ENCODE measurements around the gene ACOXL.
"Not testable (repeated sequence)": the region's sequence is repeated elsewhere in the genome, so short reads cannot be mapped to it uniquely, and the experiment has no call there.

Gene ACOXL

GRCh38 chr2:110943070-110943634, 210.8 kb downstream of the ACOXL start:
- DNase-seq = no peak

- peak; percentile 1 for DNase-seq
These were observed 214.5 kb downstream of the ACOXL start for GRCh38 chr2:110946902-110947301.

GRCh38 chr2:110948027-110948674, 215.8 kb downstream of the ACOXL start:
- DNase-seq = peak; percentile 1

GRCh38 chr2:110950281-110950680, 217.9 kb downstream of the ACOXL start:
- DNase-seq = no peak

GRCh38 chr2:110955045-110955444, 222.7 kb downstream of the ACOXL start:
- no peak for DNase-seq

GRCh38 chr2:110955556-110955955, 223.2 kb downstream of the ACOXL start:
- DNase-seq = no peak

- DNase-seq = no peak
These were observed 224.9 kb downstream of the ACOXL start for GRCh38 chr2:110957293-110957692.

GRCh38 chr2:110958346-110959119, 226.2 kb downstream of the ACOXL start:
- DNase-seq = no peak

GRCh38 chr2:110959198-110959597, 226.8 kb downstream of the ACOXL start:
- no peak for DNase-seq

- no peak for DNase-seq
These were observed 227.9 kb downstream of the ACOXL start for GRCh38 chr2:110960281-110960680.

GRCh38 chr2:110960954-110961353, 228.6 kb downstream of the ACOXL start:
- DNase-seq = no peak

- not testable (repeated sequence) for DNase-seq
These were observed 229.3 kb downstream of the ACOXL start for GRCh38 chr2:110961643-110962042.

GRCh38 chr2:110969696-110970095, 237.3 kb downstream of the ACOXL start:
- DNase-seq = no peak

GRCh38 chr2:110970201-110970600, 237.8 kb downstream of the ACOXL start:
- DNase-seq = no peak

GRCh38 chr2:110971811-110972210, 239.4 kb downstream of the ACOXL start:
- no peak for DNase-seq

- no peak for DNase-seq
These were observed 240.9 kb downstream of the ACOXL start for GRCh38 chr2:110973262-110973661.

- DNase-seq = no peak
These were observed 245.0 kb downstream of the ACOXL start for GRCh38 chr2:110977403-110977802.

GRCh38 chr2:110978148-110978547, 245.8 kb downstream of the ACOXL start:
- DNase-seq = no peak

GRCh38 chr2:110978756-110979470, 246.5 kb downstream of the ACOXL start:
- DNase-seq = no peak

- DNase-seq = no peak
These were observed 247.3 kb downstream of the ACOXL start for GRCh38 chr2:110979471-110980338.

GRCh38 chr2:110980339-110981062, 248.1 kb downstream of the ACOXL start:
- DNase-seq = no peak

GRCh38 chr2:110983133-110983532, 250.8 kb downstream of the ACOXL start:
- DNase-seq = no peak

All from fibroblast of skin of right biceps (primary cell).